SK-N-MC (cell line): Measurements from ENCODE around the gene AQR.

ENCODE experiments used
- DNase-seq: peaks from one replicate; pipeline ENCODE4 v3.0.0-alpha.2; 2011; ENCODE audit warnings: low read depth, low spot score
- H3K27ac ChIP-seq: fragments of 200-600 bp; sonication (generic); 2 replicates; pipeline ENCODE4 v1.5.1; 2016; ENCODE audit warnings: mixed run types
- H3K36me3 ChIP-seq: fragments of 200-600 bp; sonication (generic); 2 replicates; pipeline ENCODE4 v1.6.1; 2017; ENCODE audit warnings: antibody characterized with exemption, low read length, mixed read lengths; ENCODE audit not compliant: insufficient read depth
- H3K4me3 ChIP-seq: fragments of 200-600 bp; sonication (generic); 2 replicates; pipeline ENCODE4 v1.5.1; 2016
- H3K9ac ChIP-seq: fragments of 200-600 bp; sonication (generic); 2 replicates; pipeline ENCODE4 v1.8.0; 2017; ENCODE audit warnings: mixed run types, mixed read lengths; ENCODE audit not compliant: insufficient read length
- H3K9me3 ChIP-seq: fragments of 200-600 bp; sonication (generic); 2 replicates; pipeline ENCODE4 v1.6.1; 2017; ENCODE audit warnings: low read depth, mild to moderate bottlenecking, antibody characterized with exemption, low read length, moderate library complexity, mixed read lengths
- EZH2 ChIP-seq: fragments of 200-600 bp; sonication (generic); IDR thresholded peaks from one replicate; pipeline ENCODE4 v1.6.1; 2017; ENCODE audit warnings: antibody characterized with exemption
- FOXP2 ChIP-seq: optimal IDR thresholded peaks from 2 replicates; pipeline ENCODE3; 2011; ENCODE audit warnings: mild to moderate bottlenecking, moderate library complexity; ENCODE audit not compliant: insufficient read depth; ENCODE audit errors: extremely low read length, control extremely low read depth
- POLR2AphosphoS5 ChIP-seq: IDR thresholded peaks from 2 replicates; pipeline ENCODE4 v1.6.1; 2012; ENCODE audit warnings: mild to moderate bottlenecking, low read depth, low read length, borderline replicate concordance

AQR gene

DNA sequence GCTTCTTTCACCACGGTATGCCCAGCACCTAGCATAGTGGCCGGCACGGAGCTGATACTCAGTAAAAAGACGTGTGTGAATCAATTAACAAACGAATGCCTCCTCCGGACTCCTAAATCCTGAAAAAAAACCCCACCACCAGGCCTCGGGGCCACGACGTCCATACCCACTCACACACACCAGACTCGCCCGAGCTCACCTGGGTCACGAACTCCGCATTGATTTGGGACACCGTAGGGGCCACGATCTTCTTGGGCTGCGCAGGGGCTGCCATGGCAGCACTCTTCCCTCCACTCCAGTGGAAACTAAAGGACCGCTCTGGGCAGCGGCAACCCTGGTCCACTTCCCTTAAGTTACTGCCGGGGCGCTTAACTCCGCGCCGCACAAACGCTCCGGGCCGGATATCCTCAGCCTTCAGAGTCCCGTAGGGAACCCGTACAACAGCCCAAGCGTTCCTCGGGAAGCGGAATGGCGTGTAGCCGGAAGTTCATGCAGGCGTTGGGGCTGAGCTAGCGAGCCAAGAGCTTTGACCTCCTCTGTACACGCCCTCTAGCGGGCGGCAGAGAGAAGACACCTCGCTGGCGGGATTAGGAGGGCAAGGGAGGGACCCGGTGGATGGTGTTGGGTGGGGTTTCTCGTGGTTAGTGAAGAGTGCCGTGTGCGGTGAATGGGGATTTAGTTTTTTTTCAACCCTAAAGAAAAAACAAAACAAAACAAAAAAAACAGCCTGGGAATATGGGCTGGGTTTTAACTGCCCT is at the start of gene AQR:
AQR (minus strand) TSS at position 403 of the 758 bp plus-strand sequence; CDS start at position 274, 129 bp downstream.
- Histone ChIP-seq H3K36me3 (peaks cover 4% of the 10 kb centered on the region; the same call in 1 of the 2 replicates), H3K9ac (peak within 1 kb of the TSS; percentile 97), H3K9me3 (no peaks in the 10 kb centered on the region), H3K27ac (peak within 1 kb of the TSS; percentile 21; the same call in 1 of the 2 replicates), H3K4me3 (peak within 1 kb of the TSS; percentile 92)
- peak; percentile 92 for DNase-seq
- TF ChIP-seq POLR2AphosphoS5 (peak; percentile 95), FOXP2 (peak; percentile 24), EZH2 (no peak)

DNA sequence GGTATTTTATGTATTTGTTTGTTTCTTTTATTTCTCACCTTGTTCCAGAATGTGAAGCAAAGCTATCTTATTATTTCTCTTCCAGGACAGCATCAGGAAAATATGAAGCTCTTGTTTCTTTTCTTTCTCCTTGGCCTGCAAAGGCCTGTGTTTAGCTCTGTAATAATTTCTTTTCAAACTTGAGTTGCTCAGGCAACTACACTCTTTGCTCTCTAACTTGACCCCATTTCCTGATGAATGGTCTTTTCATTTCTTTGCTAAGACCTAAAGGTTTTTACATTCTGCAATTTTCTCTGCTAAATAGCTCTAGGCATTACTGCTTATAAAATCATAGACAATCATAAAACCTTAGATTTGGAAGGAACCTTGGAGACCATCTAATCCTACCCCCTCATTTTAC is 44.7 kb upstream of the AQR start:
- Histone ChIP-seq H3K36me3 (no peaks in the 10 kb centered on the region), H3K9me3 (no peaks in the 10 kb centered on the region), H3K4me3 (no peak overlapping the region), H3K27ac (no peak overlapping the region), H3K9ac (no peak overlapping the region)
- no peak for DNase-seq
- TF ChIP-seq EZH2 (no peak), FOXP2 (no peak), POLR2AphosphoS5 (no peak)

DNA sequence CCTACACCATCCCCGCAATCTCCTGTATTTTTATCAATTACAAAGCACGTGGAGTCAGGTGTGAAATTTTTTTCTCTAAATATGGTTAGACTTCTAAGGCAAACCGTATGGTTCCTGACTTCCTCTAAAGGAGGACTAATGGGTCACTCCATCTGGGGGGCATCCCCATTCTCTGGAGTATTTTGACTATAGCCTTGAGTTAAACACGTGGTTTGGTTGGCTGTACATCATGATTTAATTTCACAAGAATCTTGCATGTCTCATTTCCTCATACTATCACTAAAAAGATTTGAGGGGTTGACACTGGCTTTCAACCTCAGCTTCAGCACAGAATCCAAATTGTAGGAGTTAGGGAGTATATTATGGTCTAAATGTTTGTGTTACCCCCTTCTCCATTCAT is 43.8 kb upstream of the AQR start:
- Histone ChIP-seq H3K27ac (no peak overlapping the region), H3K4me3 (no peak overlapping the region), H3K9ac (no peak overlapping the region), H3K9me3 (no peaks in the 10 kb centered on the region), H3K36me3 (no peaks in the 10 kb centered on the region)
- no peak for TF ChIP-seq EZH2
- TF ChIP-seq FOXP2 = no peak
- no peak for TF ChIP-seq POLR2AphosphoS5
- no peak for DNase-seq

DNA sequence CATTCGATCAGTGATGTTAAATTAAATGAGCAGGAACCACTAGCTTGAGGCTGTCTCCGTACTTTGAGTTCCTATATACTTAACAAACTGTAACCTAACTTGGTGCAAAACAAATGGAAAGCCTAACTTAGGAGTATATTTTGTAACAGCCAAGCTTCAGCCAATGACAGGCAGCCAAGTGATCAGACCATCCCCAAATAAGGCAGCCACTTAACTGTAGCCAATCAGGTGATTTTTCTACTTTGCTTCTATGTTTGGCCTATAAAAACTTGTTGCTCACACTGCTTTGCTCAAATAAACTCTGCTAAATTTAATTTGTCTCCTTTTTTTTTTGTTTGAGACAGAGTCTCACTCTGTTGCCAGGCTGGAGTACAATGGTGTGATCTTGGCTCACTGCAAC is 37.9 kb upstream of the AQR start:
- H3K36me3 ChIP-seq = no peaks in the 10 kb centered on the region
- no peak overlapping the region for H3K27ac ChIP-seq
- H3K9ac ChIP-seq = no peak overlapping the region
- H3K4me3 ChIP-seq = no peak overlapping the region
- no peak for DNase-seq
- TF ChIP-seq FOXP2 (no peak), POLR2AphosphoS5 (no peak), EZH2 (no peak)
- H3K9me3 ChIP-seq = no peaks in the 10 kb centered on the region

DNA sequence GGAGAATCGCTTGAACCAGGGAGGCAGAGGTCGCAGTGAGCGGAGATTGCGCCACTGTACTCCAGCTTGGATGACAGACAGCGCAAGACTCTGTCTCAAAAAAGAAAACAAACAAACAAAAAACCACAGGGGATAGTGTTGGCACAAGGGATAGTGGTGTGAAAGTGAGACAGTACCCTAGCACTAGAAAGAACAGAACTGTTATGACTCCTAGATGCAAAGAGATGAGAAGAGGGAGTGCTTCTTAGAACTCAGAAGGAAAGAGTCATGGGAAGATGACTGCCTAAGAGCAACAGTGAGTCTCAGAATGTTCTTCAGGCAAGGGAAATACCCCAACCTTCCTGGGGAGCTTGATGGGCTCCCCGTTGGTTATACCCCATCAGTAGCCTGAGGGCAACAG is 36.4 kb upstream of the AQR start:
- no peak for DNase-seq
- Histone ChIP-seq H3K4me3 (no peak overlapping the region), H3K9ac (no peak overlapping the region), H3K9me3 (no peaks in the 10 kb centered on the region), H3K27ac (no peak overlapping the region), H3K36me3 (no peaks in the 10 kb centered on the region)
- TF ChIP-seq FOXP2 = no peak
- TF ChIP-seq EZH2 = no peak
- TF ChIP-seq POLR2AphosphoS5 = no peak

DNA sequence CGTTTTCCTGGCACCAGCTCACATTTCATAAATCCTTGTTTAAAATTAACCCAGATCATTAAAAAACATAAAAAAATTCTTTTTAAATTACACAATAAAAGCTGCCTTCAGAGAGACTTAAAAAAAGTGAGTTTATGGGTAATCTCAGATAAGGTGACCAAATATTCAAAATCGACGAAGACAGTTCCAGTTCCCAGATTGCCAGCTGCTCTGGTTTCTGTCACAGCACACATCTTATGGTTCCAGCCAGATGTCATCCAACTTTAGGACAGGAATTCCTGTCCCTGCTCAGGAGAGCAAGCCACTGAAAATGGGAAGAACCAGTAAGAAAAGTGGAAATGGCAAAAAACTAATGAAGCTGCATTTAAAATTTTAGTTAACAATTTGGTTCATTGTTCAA is 34.4 kb upstream of the AQR start:
- H3K9me3 ChIP-seq = no peaks in the 10 kb centered on the region
- no peak overlapping the region for H3K27ac ChIP-seq
- no peaks in the 10 kb centered on the region for H3K36me3 ChIP-seq
- no peak for TF ChIP-seq POLR2AphosphoS5
- no peak for TF ChIP-seq EZH2
- TF ChIP-seq FOXP2 = no peak
- no peak for DNase-seq
- H3K9ac ChIP-seq = no peak overlapping the region
- H3K4me3 ChIP-seq = no peak overlapping the region

DNA sequence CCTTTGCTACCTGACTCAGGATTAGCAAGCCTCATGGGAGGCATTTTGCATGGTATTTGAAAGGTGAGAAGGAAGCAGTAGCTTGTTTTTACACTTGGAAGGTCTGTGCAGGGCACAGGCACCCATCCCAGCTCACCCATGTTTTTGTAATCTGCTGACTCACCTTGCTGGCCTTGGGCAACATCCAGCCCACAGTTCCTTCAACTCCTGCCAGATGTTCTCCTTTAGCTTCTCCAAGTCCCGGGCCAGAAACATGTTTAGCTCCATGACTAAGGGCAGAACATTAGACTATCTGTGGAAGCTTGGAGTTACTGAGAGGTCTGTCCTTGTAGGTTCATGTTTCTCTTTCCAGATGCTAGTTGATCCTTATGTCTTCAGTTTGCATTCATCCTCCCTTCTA is 31.0 kb upstream of the AQR start:
- no peaks in the 10 kb centered on the region for H3K9me3 ChIP-seq
- H3K27ac ChIP-seq = no peak overlapping the region
- no peak overlapping the region for H3K4me3 ChIP-seq
- TF ChIP-seq EZH2 = no peak
- TF ChIP-seq FOXP2 = no peak
- no peak for TF ChIP-seq POLR2AphosphoS5
- no peaks in the 10 kb centered on the region for H3K36me3 ChIP-seq
- no peak for DNase-seq
- no peak overlapping the region for H3K9ac ChIP-seq

DNA sequence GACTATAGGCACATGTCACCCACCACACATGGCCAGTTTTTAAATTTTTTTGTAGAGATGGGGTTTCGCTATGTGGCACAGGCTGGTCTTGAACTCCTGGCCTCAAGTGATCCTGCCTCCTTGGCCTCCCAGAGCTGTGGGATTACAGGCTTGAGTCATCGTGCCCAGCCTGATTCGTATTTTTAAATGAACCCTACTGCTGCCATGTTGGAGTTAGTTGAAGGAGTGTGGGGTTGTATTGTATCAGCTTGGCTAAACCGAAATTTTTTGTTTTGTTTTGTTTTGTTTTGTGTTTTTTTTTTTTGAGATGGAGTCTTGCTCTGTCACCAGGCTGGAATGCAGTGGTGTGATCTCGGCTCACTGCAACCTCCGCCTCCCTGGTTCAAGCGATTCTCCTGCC is 30.4 kb upstream of the AQR start:
- H3K27ac ChIP-seq = no peak overlapping the region
- DNase-seq = no peak
- no peaks in the 10 kb centered on the region for H3K9me3 ChIP-seq
- no peaks in the 10 kb centered on the region for H3K36me3 ChIP-seq
- H3K9ac ChIP-seq = no peak overlapping the region
- no peak overlapping the region for H3K4me3 ChIP-seq
- TF ChIP-seq EZH2 = no peak

DNA sequence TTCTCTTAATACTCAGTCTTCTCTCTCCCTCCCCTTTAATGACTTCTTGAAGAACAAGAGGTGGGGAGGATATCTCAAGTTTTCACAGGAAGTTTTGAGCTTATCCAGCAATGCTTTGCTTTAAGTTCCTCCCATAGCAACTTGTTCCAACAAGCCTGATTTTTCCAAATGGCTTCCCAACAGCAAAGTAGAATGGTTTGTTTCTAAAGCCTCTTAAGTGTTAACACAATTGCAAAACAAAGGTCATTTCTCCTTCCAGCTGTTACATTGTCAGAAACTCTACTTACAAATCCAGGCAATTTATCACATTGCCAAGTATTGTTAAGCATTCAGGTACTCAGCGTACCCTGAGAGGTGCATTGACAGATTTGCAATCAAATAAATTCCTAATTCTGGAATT is 25.4 kb upstream of the AQR start:
- no peak overlapping the region for H3K9ac ChIP-seq
- DNase-seq = no peak
- no peak overlapping the region for H3K4me3 ChIP-seq
- no peaks in the 10 kb centered on the region for H3K36me3 ChIP-seq
- no peaks in the 10 kb centered on the region for H3K9me3 ChIP-seq
- TF ChIP-seq FOXP2 = no peak
- TF ChIP-seq EZH2 = no peak
- no peak for TF ChIP-seq POLR2AphosphoS5
- H3K27ac ChIP-seq = no peak overlapping the region
